Neutrophil (primary cell): ENCODE results near the gene LIN52.

Experiments used
- H3K27ac ChIP-seq: fragments of 200-600 bp; sonication (generic); 2 replicates; pipeline ENCODE4 v1.5.1; 2016; ENCODE audit warnings: mild to moderate bottlenecking, moderate library complexity
- H3K27me3 ChIP-seq: fragments of 200-600 bp; sonication (generic); 2 replicates; pipeline ENCODE4 v1.6.0; 2016; ENCODE audit warnings: mild to moderate bottlenecking
- H3K36me3 ChIP-seq: fragments of 200-600 bp; sonication (generic); 2 replicates; pipeline ENCODE4 v1.5.1; 2017
- H3K4me1 ChIP-seq, 2 experiments: fragments of 200-600 bp in 1 of 2; sonication (generic) in 1 of 2; 1 replicate in 1 of 2; 2 replicates in 1 of 2; pipeline versions ENCODE4 v1.5.1 to v1.6.1; 2013 to 2016; ENCODE audit warnings: low read depth in 1 of 2, low read length in 1 of 2, mild to moderate bottlenecking in 1 of 2, moderate library complexity in 1 of 2; ENCODE audit not compliant: control insufficient read depth in 1 of 2, insufficient read depth in 1 of 2
- H3K4me3 ChIP-seq, 2 experiments: fragments of 200-600 bp in 1 of 2; sonication (generic) in 1 of 2; 1 replicate in 1 of 2; 2 replicates in 1 of 2; pipeline ENCODE4 v1.5.1; 2013 to 2016; ENCODE audit warnings: low read depth in 1 of 2, low read length in 1 of 2, mild to moderate bottlenecking in 1 of 2, moderate library complexity in 1 of 2
- H3K9me3 ChIP-seq: fragments of 200-600 bp; sonication (generic); 2 replicates; pipeline ENCODE4 v1.5.1; 2016
- CTCF ChIP-seq: fragments of 200-600 bp; sonication (generic); IDR thresholded peaks from 2 replicates; pipeline ENCODE4 v1.5.1; 2016; ENCODE audit warnings: antibody characterized with exemption

The LIN52 gene

GRCh38 chr14:74084277-74085046, at the start of gene LIN52, which contains the start of gene ALDH6A1:
TSS of gene LIN52 (plus strand) at chr14:74084956. CDS start at chr14:74084975, 19 bp downstream.
TSS of gene ALDH6A1 (minus strand) at chr14:74084453. CDS start at chr14:74084394, 59 bp downstream.
- peaks cover 17 to 20% of the 10 kb centered on the region in 2 experiments for H3K4me1 ChIP-seq
- H3K27ac ChIP-seq, result peak within 1 kb of the TSS; percentile 74
- no peaks in the 10 kb centered on the region for H3K9me3 ChIP-seq
- TF ChIP-seq CTCF, result peak; percentile 19
- no peaks in the 10 kb centered on the region for H3K36me3 ChIP-seq
- peak within 1 kb of the TSS; percentile 75 to 76 for H3K4me3 ChIP-seq
- no peaks in the 10 kb centered on the region for H3K27me3 ChIP-seq

GRCh38 chr14:74035556-74035955, 49.2 kb upstream of the LIN52 start:
- Histone ChIP-seq H3K4me1 (no peaks in the 10 kb centered on the region), H3K36me3 (no peaks in the 10 kb centered on the region), H3K27me3 (no peaks in the 10 kb centered on the region), H3K27ac (no peak overlapping the region), H3K4me3 (no peak overlapping the region), H3K9me3 (no peaks in the 10 kb centered on the region)
- TF ChIP-seq CTCF, result no peak

- Histone ChIP-seq H3K4me3 (no peak overlapping the region), H3K9me3 (no peaks in the 10 kb centered on the region), H3K36me3 (no peaks in the 10 kb centered on the region), H3K27ac (no peak overlapping the region), H3K27me3 (no peaks in the 10 kb centered on the region), H3K4me1 (no peaks in the 10 kb centered on the region)
- TF ChIP-seq CTCF, result peak; percentile 52
Measured at GRCh38 chr14:74038020-74038859, 46.5 kb upstream of the LIN52 start.

- Histone ChIP-seq H3K27ac (no peak overlapping the region), H3K27me3 (no peaks in the 10 kb centered on the region), H3K9me3 (no peaks in the 10 kb centered on the region), H3K36me3 (no peaks in the 10 kb centered on the region), H3K4me3 (no peak overlapping the region), H3K4me1 (no peaks in the 10 kb centered on the region)
- TF ChIP-seq CTCF, result no peak
Measured at GRCh38 chr14:74042296-74042695, 42.5 kb upstream of the LIN52 start.

- Histone ChIP-seq H3K9me3 (no peaks in the 10 kb centered on the region), H3K36me3 (no peaks in the 10 kb centered on the region), H3K4me1 (no peaks in the 10 kb centered on the region), H3K27ac (no peak overlapping the region), H3K4me3 (no peak overlapping the region), H3K27me3 (no peaks in the 10 kb centered on the region)
- no peak for TF ChIP-seq CTCF
Measured at GRCh38 chr14:74045522-74045921, 39.2 kb upstream of the LIN52 start.
